Measurements from ENCODE around the gene NTN3.

Gene NTN3

GRCh38 chr16:2472488-2472864, 1.4 kb downstream of the NTN3 start:
- TF ChIP-seq CTCF (conservative IDR thresholded peaks at IDR 0.05; ENCODE audit: low read depth) = no peak
- H3K27ac ChIP-seq = no peak overlapping the region
- CTCF ChIA-PET = interaction anchor here (0.7 to 4.0 kb wide), 2 partner anchors 29 to 491 kb away, joined by 3 to 12 read pairs; partner anchors contain the start of gene NOXO1
- no peak for DNase-seq (ENCODE audit: low spot score)
- POLR2A ChIA-PET (ENCODE audit: low non-redundant PET) = no interaction called here

DNA sequence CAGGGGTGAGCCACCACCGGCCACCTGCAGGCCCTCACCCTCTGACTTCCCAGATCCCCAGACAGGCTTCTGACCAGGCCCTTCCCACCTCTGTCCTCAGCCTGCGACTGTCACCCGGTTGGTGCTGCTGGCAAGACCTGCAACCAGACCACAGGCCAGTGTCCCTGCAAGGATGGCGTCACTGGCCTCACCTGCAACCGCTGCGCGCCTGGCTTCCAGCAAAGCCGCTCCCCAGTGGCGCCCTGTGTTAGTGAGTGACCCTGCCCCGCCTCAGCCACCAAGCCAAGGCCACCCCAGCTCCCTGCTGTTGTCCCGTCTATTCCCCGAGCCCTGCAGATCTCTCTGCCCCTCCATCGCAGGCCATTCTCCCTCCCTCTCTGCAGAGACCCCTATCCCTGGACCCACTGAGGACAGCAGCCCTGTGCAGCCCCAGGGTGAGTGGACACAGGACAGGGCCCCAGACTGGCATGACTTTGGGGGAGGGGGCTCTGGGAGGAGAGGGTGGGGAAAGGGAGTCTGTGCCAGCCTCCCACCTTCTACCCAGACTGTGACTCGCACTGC, 1.9 kb downstream of the NTN3 start:
- CTCF ChIA-PET = interaction anchor here (0.5 to 4.0 kb wide), 4 partner anchors 28 to 492 kb away, joined by 3 to 12 read pairs (median 4); partner anchors contain the start of gene NOXO1
- no peak for TF ChIP-seq CTCF (conservative IDR thresholded peaks at IDR 0.05; ENCODE audit: low read depth)
- DNase-seq (ENCODE audit: low spot score) = no peak
- H3K27ac ChIP-seq = peak overlapping the region; percentile 85
- POLR2A ChIA-PET (ENCODE audit: low non-redundant PET) = no interaction called here

GRCh38 chr16:2473446-2473926, 2.4 kb downstream of the NTN3 start:
- H3K27ac ChIP-seq = peak overlapping the region; percentile 85
- TF ChIP-seq CTCF (conservative IDR thresholded peaks at IDR 0.05; ENCODE audit: low read depth) = no peak
- POLR2A ChIA-PET (ENCODE audit: low non-redundant PET) = no interaction called here
- DNase-seq (ENCODE audit: low spot score) = no peak
- CTCF ChIA-PET = interaction anchor here (0.5 to 4.0 kb wide), 5 partner anchors 28 to 332 kb away, joined by 3 to 12 read pairs (median 4); partner anchors contain the start of gene CCNF

GRCh38 chr16:2473999-2474876, 3.1 kb downstream of the NTN3 start:
- peak; percentile 69 for TF ChIP-seq CTCF (conservative IDR thresholded peaks at IDR 0.05; ENCODE audit: low read depth)
- no peak for DNase-seq (ENCODE audit: low spot score)
- ChIA-PET CTCF (interaction anchor here (0.6 to 4.0 kb wide), 3 partner anchors 27 to 45 kb away, joined by 4 to 12 read pairs (median 5); partner anchors contain the start of gene CCNF), POLR2A (ENCODE audit: low non-redundant PET) (no interaction called here)
- H3K27ac ChIP-seq = peak overlapping the region; percentile 85

- TF ChIP-seq CTCF (conservative IDR thresholded peaks at IDR 0.05; ENCODE audit: low read depth) = no peak
- peak within 1 kb of the TSS; percentile 85 for H3K27ac ChIP-seq
- DNase-seq (ENCODE audit: low spot score) = peak; percentile 97
- ChIA-PET CTCF (interaction anchor here (4.0 kb wide), 1 partner anchor 26 kb away, joined by 12 read pairs; no protein-coding TSS in a partner anchor), POLR2A (ENCODE audit: low non-redundant PET) (no interaction called here)
Observed at GRCh38 chr16:2474877-2475412, 3.8 kb downstream of the NTN3 start, which contains the start of gene TBC1D24. TSS of gene TBC1D24 (plus strand) at chr16:2475127. CDS start at chr16:2496149, 21,022 bp downstream.
